Uterus (tissue), 4 donors: ENCODE results near the gene KCNH8. TPM values are rescaled to one million over a fixed set of nuclear protein-coding genes. Genes with fewer than 3 reads are reported as not detected.

Source experiments
- DNase-seq, 2 donors: peaks; one replicate each; pipeline ENCODE4 v3.0.0-alpha.2; 2019 to 2020
- H3K27ac ChIP-seq, 2 donors: fragments of 200-600 bp; sonication (generic); 1 replicate in 1 of 2; 2 replicates in 1 of 2; pipeline ENCODE4 v1.5.1; 2016 to 2018
- H3K27me3 ChIP-seq, 2 donors: fragments of 200-600 bp; sonication (generic); one replicate each; pipeline ENCODE4 v1.5.1; 2018 to 2019; ENCODE audit warnings: control low read depth in 1 of 2
- H3K36me3 ChIP-seq, 2 donors: fragments of 200-600 bp; sonication (generic); one replicate each; pipeline ENCODE4 v1.5.1; 2019; ENCODE audit warnings: control low read depth in 1 of 2
- H3K4me1 ChIP-seq, 2 donors: fragments of 200-600 bp; sonication (generic); one replicate each; pipeline ENCODE4 v1.5.1; 2018 to 2019; ENCODE audit warnings: control low read depth in 1 of 2
- H3K4me3 ChIP-seq, 2 donors: fragments of 200-600 bp; sonication (generic); 1 replicate in 1 of 2; 2 replicates in 1 of 2; pipeline ENCODE4 v1.5.1; 2018 to 2019; ENCODE audit warnings: mild to moderate bottlenecking in 1 of 2
- H3K9me3 ChIP-seq, 2 donors: fragments of 200-600 bp; sonication (generic); one replicate each; pipeline ENCODE4 v1.5.1; 2019; ENCODE audit warnings: control low read depth in 1 of 2
- CTCF ChIP-seq, 4 experiments: fragments of 200-600 bp in 2 of 4; fragments of 450-650 bp in 2 of 4; sonication (generic) in 2 of 4; IDR thresholded peaks; one replicate each; pipeline ENCODE4 v1.5.1; 2016 to 2019; ENCODE audit warnings: antibody characterized with exemption in 4 of 4, mild to moderate bottlenecking in 2 of 4, moderate library complexity in 1 of 4
- POLR2A ChIP-seq, 2 donors: fragments of 450-650 bp; IDR thresholded peaks; one replicate each; pipeline ENCODE4 v1.6.1; 2016; ENCODE audit warnings: antibody characterized with exemption in 2 of 2, mild to moderate bottlenecking in 1 of 2, moderate library complexity in 1 of 2
- intact Hi-C: fragments of 100-400 bp; cut with DNase I; formaldehyde crosslinking; loops from one replicate; pipeline ENCODE4 v1.15.1; 2023; ENCODE audit warnings: low total_unique reads
- total RNA-seq, 4 donors: library from RNA; depleted of rRNA in 3 of 4; stranded (reverse); fragments of >200 nt in 3 of 4; gene quantifications; one replicate each; pipeline versions ENCODE4 v1.1.0 to v1.2.4, GENCODE V29; 2014 to 2023
- donor health status: DM: yes; HTN: yes; CAD: no.

The KCNH8 gene
- total RNA-seq, 4 donors from 2014 or later: 0.26 to 1.5 (median 0.49) TPM; not detected in 1

- Histone ChIP-seq H3K27me3 (no peaks in the 10 kb centered on the region), H3K4me1 (no peaks in the 10 kb centered on the region), H3K9me3 (no peaks in the 10 kb centered on the region), H3K4me3 (no peak overlapping the region), H3K36me3 (no peaks in the 10 kb centered on the region), H3K27ac (no peak overlapping the region)
- no peak for TF ChIP-seq CTCF (IDR thresholded peaks at IDR 0.05)
- TF ChIP-seq POLR2A (IDR thresholded peaks at IDR 0.05): no peak
- intact Hi-C loops: no loop called here
- no peak for DNase-seq
Measured at GRCh38 chr3:19154693-19155250, 6.5 kb downstream of the KCNH8 start.

GRCh38 chr3:19155375-19155774 is 7.1 kb downstream of the KCNH8 start:
- no peak for DNase-seq
- no peaks in the 10 kb centered on the region for H3K4me1 ChIP-seq
- intact Hi-C loops: no loop called here
- H3K27ac ChIP-seq: no peak overlapping the region
- no peaks in the 10 kb centered on the region for H3K9me3 ChIP-seq
- no peak overlapping the region for H3K4me3 ChIP-seq
- no peaks in the 10 kb centered on the region for H3K27me3 ChIP-seq
- TF ChIP-seq POLR2A (IDR thresholded peaks at IDR 0.05): no peak
- TF ChIP-seq CTCF (IDR thresholded peaks at IDR 0.05): no peak
- H3K36me3 ChIP-seq: no peaks in the 10 kb centered on the region

GRCh38 chr3:19159966-19160635 is 11.8 kb downstream of the KCNH8 start:
- no peaks in the 10 kb centered on the region for H3K9me3 ChIP-seq
- no peaks in the 10 kb centered on the region for H3K36me3 ChIP-seq
- no peaks in the 10 kb centered on the region for H3K4me1 ChIP-seq
- H3K4me3 ChIP-seq: no peak overlapping the region
- no peak for DNase-seq
- H3K27me3 ChIP-seq: no peaks in the 10 kb centered on the region
- intact Hi-C loops: no loop called here
- H3K27ac ChIP-seq: no peak overlapping the region
- TF ChIP-seq POLR2A (IDR thresholded peaks at IDR 0.05): no peak
- TF ChIP-seq CTCF (IDR thresholded peaks at IDR 0.05): no peak

- H3K4me3 ChIP-seq: no peak overlapping the region
- H3K4me1 ChIP-seq: no peaks in the 10 kb centered on the region
- no peaks in the 10 kb centered on the region for H3K9me3 ChIP-seq
- H3K36me3 ChIP-seq: no peaks in the 10 kb centered on the region
- intact Hi-C loops: no loop called here
- no peaks in the 10 kb centered on the region for H3K27me3 ChIP-seq
- H3K27ac ChIP-seq: no peak overlapping the region
- DNase-seq: no peak
- no peak for TF ChIP-seq CTCF (IDR thresholded peaks at IDR 0.05)
- no peak for TF ChIP-seq POLR2A (IDR thresholded peaks at IDR 0.05)
Measured at GRCh38 chr3:19165654-19166053, 17.3 kb downstream of the KCNH8 start.

- H3K27ac ChIP-seq: no peak overlapping the region
- no peaks in the 10 kb centered on the region for H3K4me1 ChIP-seq
- DNase-seq: no peak
- no peaks in the 10 kb centered on the region for H3K36me3 ChIP-seq
- TF ChIP-seq POLR2A (IDR thresholded peaks at IDR 0.05) (no peak), CTCF (IDR thresholded peaks at IDR 0.05) (no peak)
- intact Hi-C loops: no loop called here
- no peaks in the 10 kb centered on the region for H3K27me3 ChIP-seq
- H3K4me3 ChIP-seq: no peak overlapping the region
- no peaks in the 10 kb centered on the region for H3K9me3 ChIP-seq
Measured at GRCh38 chr3:19171794-19172193, 23.5 kb downstream of the KCNH8 start.
